A204.1 (cell line): ENCODE measurements around the gene NBPF1.
"Not testable (repeated sequence)": the region's sequence is repeated elsewhere in the genome, so short reads cannot be mapped to it uniquely, and the experiment has no call there.

Experiments used
- FAIRE-seq: peaks from 2 replicates; lab custom pipeline; 2012; peaks lifted over from hg19 to GRCh38; lab: Jason Lieb, UNC

NBPF1 gene

GRCh38 chr1:16641159-16641975 is 28.0 kb upstream of the NBPF1 start:
- not testable (repeated sequence) for FAIRE-seq

DNA sequence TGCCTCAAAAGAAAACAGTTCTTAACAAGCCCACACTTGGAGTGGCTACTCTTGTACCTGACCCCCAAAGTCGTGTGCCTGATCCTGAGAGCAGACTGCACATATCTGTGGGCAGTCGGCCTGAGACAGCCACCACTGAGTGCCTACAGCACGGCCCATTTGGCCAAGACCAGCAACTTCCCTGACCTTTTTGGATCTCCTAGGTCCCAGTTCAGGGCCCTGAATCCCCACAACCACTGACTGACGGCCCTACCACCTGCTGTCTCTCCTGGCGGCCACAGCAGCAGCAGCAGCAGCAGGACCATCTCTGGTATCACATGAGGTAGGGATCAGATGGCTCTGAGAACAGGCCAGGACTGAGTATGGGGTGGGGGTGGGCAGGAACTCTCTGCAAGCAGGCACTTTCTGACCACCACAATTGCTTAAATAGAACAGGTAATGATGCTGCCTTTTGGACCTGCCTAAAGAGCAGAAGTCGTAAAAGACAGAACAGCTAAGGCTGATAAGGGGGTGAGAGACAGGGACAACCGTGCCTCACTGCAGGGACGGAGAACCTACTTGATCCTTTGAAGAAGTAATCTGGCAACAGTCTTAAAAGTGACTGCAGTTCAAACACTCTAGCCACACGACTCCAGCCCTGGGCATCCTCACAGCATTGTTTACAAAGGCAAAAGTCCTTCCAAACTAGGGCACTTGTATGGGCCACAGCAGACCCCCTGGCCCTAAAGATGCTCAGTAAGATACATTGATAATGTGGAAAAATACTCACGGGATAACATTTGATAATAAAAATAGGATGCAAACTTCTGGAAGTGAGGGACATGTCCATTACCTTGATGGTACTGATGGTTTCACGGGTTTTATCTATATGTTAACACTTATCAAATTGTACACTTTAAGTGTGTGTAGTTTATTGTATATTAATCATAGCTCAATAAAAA is 26.0 kb upstream of the NBPF1 start:
- not testable (repeated sequence) for FAIRE-seq

DNA sequence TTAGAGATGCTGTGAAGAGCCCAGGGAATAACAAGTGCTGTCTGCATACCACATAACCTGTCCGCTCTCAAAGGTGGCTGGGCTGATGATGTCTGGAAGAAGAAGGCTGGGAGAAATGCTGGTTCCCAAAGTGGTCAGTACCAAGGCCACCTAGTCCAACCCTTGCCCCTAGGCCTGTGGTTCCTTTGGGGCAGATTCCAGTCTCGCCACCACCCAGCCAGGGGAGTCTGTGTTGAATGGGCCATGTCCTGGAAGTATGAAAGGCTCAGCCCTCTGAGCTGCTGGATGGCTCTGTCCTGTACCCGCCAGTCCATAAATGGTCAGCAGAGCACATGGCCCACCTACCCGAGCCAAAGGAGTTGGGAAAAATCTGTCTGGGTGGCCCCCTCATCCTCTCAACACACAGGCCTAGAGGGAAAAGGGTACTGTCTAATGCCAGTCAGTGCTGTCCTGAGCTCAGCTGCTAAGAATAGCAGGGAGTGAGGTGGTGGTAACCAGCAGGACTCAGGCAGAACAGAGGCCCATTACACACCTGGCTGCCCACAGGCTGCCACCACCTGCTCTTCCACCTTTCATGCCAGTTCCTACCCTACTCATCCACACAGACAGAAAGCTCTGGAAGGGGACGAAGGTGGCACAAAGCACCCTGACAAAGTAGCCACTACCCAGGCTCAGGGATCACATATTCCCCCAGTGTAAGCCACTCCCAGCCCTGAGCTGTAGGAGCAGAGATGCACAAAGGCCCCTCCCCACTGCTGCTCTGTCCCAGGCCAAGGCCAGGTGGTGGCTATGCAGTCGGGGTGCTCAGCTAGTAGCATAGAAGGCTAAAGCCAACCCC is 24.8 kb upstream of the NBPF1 start:
- FAIRE-seq, result not testable (repeated sequence)

- not testable (repeated sequence) for FAIRE-seq
Measured at GRCh38 chr1:16636551-16637195, 23.3 kb upstream of the NBPF1 start.

DNA sequence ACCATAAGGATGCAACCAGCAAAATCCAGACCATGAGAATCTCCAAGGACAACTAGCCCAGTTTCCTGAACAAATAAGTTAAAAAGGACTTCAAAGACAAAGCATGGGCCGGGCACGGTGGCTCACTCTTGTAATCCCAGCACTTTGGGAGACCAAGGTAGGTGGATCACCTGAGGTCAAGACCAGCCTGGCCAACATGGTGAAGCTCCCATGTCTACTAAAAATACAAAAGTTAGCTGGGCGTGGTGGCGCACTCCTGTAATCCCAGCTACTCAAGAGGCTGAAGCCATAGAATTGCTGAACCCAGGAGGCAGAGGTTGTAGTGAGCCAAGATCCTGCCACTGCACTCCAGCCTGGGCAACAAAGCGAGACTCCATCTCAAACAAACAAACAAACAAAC is 22.6 kb upstream of the NBPF1 start:
- not testable (repeated sequence) for FAIRE-seq

DNA sequence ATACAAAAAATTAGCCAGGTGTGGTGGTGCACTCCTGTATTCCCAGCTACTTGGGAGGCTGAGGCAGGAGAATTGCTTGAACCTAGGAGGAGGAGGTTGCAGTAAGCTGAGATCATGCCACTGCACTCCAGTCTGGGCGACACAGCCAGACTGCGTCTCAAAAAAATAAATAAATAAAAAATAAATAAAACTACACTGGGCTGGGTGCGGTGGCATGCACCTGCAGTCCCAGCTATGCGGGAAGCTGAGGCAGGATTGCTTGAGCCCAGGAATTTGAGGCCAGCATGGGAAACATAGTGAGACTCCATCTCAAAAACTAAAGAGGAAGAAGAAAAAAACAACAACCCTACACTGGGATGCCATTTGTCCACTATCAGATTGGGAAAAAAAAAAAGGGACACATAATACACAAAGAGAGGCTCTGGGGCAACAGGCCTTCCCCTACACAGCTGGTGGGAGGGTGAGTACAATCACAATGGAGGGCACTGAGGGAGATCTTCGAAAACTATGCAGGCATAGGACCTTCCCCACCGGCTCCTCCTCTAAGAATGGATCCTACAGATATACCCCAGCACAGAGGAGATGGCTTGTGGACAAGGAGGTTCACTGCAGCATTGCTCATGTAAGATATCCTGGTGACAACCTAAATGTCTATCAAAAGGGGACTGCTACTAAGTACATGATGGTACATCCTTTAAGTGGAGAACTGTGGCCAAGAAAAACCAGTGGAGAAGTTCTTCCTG is 20.3 kb upstream of the NBPF1 start:
- FAIRE-seq, result not testable (repeated sequence)

DNA sequence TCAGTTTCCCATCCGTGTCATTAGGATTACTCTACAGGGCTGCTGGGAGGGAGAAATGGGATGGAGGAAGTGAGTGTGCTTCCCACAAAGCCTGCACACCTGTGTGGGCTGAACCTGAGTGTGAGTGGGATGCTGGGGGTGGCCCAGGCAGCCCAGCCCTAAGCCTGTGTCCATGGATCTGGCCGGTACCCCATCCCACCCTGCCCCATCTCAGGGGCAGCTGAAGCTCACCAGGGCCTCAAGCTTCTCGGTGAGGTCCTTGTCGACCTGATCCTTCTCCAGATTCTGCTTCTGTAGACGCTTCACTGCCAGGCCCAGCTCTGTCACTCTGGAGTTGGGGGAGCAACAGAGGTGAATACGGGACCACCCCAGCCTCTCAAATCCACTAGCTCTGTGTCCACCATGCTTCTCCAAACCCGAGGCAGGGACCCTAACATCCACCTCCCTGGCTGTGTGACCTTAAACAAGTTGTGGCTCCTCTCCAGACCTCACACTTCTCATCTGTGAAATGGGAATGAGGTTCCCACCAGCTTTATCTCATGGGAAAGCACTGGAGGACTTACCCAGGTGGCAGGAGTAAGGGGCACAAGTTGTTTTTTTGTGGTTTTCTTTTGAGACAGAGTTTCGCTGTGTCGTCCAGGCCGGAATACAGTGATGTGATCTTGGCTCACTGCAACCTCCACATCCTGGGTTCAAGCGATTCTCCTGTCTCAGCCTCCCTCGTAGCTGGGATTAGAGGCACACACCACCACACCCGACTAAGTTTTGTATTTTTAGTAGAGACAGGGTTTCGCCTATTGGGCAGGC is 18.9 kb upstream of the NBPF1 start:
- FAIRE-seq, result not testable (repeated sequence)

DNA sequence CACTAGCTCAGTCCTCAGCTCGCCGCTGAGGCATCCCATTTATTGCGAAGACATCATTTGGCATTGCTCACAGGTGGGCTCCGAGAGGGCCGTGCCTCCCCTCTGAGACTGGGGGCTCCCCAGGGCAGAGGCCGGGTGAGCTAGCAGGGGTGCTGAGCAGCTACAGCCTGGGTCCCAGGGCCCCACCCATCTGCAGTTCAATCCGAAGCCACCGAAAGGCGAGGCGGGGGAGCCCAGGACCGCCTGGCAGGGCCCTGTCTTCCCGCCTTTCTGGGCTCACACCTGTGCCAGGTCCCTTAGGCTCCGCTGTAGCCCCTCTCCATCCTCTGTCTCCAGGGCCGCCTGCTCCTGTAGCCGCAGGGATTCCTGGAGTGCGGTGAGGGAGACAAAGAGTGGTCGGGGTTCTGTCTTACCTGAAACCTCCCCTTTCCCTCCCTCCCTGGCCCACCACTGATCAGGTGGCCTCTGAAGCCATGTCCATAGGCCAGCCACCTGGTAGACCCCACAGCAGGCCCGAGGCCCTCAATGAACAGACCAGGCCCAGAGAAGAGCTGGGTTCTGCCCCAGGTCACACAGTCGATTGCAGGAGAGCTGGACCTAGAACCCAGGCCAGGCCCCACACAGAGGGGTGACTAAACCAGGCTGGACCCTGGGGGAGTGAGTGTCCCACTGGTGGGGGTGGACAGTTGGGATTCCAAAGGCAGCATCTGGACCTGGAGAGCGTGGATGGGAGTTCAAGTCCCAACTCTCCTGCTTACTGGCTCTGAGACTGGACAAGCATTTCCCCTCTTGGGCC is 18.1 kb upstream of the NBPF1 start:
- no peak for FAIRE-seq

DNA sequence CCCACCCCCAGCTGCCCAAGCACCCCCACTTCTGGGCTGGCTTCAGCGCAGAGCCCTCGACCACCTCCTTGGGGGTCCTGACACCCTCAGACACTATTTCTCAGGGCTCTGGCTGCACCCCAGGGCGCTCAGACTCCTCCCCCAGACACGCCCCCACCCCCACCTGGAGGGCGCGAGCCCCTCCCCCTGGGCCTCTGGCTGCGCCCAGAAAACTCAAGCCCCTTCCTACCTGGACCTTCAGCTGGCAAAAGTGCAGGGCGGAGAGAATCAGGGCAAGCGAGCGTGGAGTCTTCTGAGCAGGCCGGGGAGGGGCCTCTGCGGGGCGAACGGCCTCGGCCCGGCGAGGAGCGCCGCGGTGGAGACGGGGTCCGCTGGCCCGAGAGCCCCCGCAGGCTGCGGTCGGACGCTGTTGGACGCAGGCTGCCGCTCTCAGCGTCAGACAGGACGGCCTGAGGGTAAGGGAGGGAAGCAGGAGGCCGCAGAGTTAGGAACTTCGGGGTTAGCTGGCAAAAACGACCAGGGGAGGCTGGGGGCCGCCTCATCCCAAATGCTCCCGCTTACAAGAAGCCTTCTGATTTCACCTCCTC is 17.4 kb upstream of the NBPF1 start:
- no peak for FAIRE-seq

DNA sequence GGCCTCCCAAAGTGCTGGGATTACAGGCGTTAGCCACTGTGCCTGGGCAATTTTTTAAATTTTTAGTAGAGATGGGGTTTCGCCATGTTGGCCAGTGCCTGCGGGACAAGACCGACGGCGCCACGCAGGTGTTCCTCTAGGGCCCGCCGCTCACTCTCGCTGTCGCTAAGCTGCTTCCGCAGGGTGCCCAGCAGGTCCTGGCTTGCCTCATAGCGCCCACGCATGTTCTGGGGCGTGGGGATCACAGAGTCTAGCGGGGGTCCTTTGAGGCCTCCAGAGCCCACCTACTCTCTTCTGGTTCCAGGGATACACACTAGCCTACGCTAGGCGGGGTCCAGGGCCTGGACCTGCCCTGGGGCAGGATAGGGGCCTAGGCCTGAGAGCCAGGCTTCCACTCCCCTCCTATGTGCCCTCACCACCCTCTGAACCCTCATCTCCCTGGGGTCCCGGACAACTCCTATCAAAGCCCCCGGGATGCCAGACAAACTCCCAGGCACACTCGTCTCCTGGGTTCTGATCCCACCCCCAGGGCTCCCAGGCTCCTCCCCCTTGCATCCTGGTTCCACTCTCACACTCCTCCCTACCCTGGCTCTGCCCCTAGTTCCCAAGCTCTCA is 16.7 kb upstream of the NBPF1 start:
- FAIRE-seq, result not testable (repeated sequence)

GRCh38 chr1:16628361-16629111 is 15.2 kb upstream of the NBPF1 start:
- FAIRE-seq, result no peak

DNA sequence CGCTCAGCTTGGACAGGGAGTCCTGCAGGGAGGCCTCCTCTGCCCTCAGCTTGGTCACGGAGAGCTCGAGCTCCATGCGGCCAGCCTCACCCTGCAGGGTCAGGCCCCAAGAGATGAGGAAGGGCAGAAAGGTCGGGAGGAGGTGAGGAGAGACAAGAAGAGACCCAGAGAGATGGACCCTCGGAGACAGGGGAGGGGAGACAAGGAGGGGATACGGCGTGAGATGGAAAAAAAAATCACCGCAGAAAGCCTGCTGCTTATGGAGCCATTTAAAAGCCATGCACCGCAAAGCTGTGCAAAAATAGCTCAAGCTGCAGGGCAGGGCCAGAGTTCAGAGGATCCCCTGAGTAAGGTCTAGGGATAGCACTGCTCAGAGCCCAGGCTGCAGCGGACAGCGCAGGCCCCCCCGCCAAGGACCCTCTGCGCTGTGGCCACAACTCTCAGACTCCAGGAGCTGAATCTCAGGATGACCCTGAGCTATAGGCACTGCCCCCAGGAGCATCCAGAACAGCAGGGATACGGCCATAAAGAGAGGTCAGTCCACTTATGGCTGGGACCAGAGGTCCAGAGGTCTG is 13.1 kb upstream of the NBPF1 start:
- FAIRE-seq, result not testable (repeated sequence)

DNA sequence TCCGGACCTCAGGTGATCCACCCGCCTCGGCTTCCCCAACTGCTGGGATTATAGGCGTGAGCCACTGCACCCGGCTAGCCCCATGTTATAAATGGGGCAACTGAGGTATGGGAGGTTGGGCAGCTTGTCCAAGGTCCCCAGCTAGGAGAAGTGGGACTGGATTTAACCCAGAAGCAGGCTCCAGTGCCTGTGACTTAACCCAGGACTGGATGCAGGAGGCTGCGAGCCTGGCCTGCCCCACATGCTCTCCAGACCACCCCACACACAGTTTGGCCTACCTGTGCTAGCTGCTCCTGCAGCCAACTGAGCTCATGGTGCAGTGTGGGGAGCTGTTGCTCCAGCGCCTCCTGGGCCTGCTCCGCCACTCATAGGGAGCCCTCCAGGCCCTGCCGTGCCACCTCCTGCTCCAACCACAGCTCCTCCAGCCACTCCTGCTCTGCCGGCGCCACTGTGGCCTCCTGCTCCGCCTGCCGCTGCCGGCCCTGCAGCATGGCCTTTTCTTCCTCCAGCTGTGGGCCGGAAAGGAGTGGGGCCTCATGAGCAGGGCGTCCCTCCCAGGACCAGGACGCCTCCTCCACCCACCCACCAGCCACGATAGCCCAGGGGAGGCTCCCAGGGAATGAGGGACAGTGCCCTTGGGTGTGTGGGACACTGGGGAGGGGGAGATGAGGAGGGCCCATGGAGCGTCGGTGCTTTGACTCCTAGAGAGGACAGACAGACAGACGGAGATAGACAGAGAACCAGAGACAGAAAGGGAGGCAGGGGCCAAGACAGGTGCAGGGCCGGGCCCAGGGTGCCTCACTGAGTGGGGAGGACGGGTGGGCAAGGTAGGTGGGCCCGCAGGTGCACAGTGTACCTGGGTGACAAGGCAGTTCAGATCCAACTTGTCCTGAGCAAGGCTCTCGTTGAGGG is 12.4 kb upstream of the NBPF1 start:
- no peak for FAIRE-seq

DNA sequence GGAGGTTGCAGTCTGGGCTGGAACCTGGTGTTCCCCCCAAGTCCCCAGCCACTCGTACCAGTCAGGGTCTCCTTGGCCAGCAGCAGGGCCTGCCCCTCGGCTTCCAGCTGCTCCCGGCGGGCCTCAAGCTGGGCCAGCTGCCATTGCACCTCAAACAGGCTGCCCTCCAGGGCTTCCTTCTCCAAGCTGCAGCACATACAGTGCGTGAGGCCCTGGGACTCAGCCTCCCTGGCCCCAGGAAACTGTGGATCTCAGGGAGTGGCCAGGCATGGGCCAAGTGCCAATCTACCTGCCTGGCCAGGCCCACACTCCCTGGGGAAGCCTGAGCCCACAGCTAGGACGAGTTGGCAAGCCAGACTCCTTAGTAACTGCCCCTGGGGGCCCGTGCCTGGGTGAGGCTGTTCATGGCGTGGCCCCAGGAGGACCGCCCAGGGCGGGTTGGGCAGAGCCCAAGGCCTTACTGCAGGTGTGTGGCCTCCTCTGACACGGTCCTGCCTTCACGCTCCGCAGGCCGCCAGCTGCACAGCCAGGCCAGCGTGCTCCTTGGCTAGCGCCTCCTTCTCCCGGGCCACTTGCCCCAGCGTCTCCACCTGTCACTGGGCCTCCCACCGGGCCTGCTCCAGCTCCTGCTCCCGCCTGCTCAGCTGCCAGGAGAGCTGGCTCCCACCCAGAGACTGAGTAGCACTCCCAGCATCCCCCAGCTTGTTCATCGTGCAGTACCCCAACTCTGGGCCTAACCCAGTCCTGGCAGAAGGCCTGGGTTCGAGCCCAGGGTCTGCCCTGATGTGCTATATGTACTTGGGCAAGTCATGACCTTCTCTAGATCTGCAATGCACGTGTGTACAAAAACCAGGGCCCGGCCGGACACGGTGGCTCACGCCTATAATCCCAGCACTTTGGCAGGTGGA is 10.7 kb upstream of the NBPF1 start:
- FAIRE-seq, result not testable (repeated sequence)

- not testable (repeated sequence) for FAIRE-seq
Measured at GRCh38 chr1:16623337-16623736, 10.0 kb upstream of the NBPF1 start.
